ENCODE data around the gene KLHL14. TPM values are rescaled to one million over a fixed set of nuclear protein-coding genes. Genes with fewer than 3 reads are reported as not detected.

Gene KLHL14
- 1 to 10 TPM in 1 of 2 donors, not detected in 1; 1.3 TPM for total RNA-seq

GRCh38 chr18:32772581-32773381, at the start of gene KLHL14:
Gene KLHL14 (minus strand): TSS chr18:32773023. CDS start chr18:32770591, 2,432 bp downstream.
- DNase-seq (ENCODE audit: low spot score), result no peak
- no peaks in the 10 kb centered on the region for H3K9me3 ChIP-seq
- no peak for TF ChIP-seq CTCF (IDR thresholded peaks at IDR 0.05)
- peak within 1 kb of the TSS; percentile 67 for H3K4me3 ChIP-seq
- H3K36me3 ChIP-seq, result no peaks in the 10 kb centered on the region
- H3K4me1 ChIP-seq (ENCODE audit: control insufficient read depth in 1 of 2, low read depth in 2 of 2), result peaks cover 3 to 25% of the 10 kb centered on the region in 2 donors
- no peak for ATAC-seq (ENCODE audit: insufficient number of reproducible peaks, low FRiP score, low read depth)
- no peak within 1 kb of the TSS for H3K27ac ChIP-seq
- H3K27me3 ChIP-seq (replicated peaks; ENCODE audit: insufficient read depth), result no peaks in the 10 kb centered on the region

DNA sequence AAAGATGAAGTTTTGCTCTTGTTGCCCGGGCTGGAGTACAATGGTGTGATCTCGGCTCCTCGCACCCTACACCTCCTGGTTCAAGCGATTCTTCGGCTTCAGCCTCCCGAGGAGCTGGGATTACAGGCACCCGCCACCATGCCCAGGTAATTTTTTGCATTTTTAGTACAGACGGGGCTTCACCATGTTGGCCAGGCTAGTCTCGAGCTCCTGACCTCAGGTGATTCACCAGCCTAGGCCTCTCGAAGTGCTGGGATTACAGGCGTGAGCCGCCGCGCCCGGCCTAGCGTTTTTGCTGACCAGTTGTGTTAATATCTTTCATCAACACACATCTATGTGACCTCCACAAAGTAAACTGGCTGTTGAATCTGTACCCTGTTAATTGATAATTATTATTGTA, 49.4 kb upstream of the KLHL14 start:
- H3K4me1 ChIP-seq (ENCODE audit: control insufficient read depth in 1 of 2, low read depth in 2 of 2), result no peaks in the 10 kb centered on the region
- no peak for DNase-seq (ENCODE audit: low spot score)

DNA sequence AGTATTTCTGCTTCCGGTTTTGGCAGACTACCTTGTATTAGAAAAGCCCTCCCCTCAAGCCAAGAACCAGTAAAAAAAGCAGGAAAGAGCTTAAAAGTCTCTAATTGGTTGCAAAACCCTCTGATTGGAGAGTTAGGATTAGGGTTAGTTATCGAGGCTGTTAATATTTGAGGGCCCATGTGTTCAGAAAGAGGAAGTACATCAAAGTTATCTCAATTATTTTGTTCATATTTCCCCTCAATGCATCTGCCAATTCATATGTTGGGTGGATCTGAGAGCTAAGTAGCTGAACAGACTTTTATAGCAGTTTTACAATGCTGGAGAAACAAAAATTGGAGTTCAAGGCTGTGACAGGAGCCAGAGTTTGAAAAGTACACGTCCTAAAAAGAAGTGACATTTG, 43.1 kb upstream of the KLHL14 start:
- Histone ChIP-seq H3K27ac (no peak overlapping the region), H3K36me3 (no peaks in the 10 kb centered on the region), H3K27me3 (replicated peaks; ENCODE audit: insufficient read depth) (no peaks in the 10 kb centered on the region), H3K4me1 (ENCODE audit: control insufficient read depth in 1 of 2, low read depth in 2 of 2) (no peaks in the 10 kb centered on the region), H3K4me3 (no peak overlapping the region), H3K9me3 (no peaks in the 10 kb centered on the region)
- DNase-seq (ENCODE audit: low spot score) (no peak), ATAC-seq (ENCODE audit: insufficient number of reproducible peaks, low FRiP score, low read depth) (no peak)
- TF ChIP-seq CTCF (IDR thresholded peaks at IDR 0.05), result no peak

More for the DNA sequence above, 49.4 kb upstream of the KLHL14 start:
- Histone ChIP-seq H3K27me3 (replicated peaks; ENCODE audit: insufficient read depth) (no peaks in the 10 kb centered on the region), H3K36me3 (no peaks in the 10 kb centered on the region), H3K27ac (no peak overlapping the region), H3K4me3 (no peak overlapping the region), H3K9me3 (no peaks in the 10 kb centered on the region)
- no peak for TF ChIP-seq CTCF (IDR thresholded peaks at IDR 0.05)
- no peak for ATAC-seq (ENCODE audit: insufficient number of reproducible peaks, low FRiP score, low read depth)

DNA sequence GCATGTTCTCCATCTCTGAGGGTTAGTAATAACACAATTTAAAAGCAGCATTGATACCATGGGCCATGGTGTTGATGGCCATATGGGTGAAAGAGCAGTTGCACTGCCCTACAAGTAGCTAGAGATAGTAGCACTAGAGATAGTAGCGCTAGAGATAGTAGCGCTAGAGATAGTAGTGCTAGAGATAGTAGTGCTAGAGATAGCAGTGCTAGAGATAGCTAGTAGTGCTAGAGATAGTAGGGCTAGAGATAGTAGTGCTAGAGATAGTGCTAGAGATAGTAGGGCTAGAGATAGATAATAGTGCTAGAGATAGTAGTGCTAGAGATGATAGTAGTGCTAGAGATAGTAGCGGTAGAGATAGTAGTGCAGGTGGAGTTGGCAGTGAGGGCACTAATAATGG, 39.5 kb upstream of the KLHL14 start:
- H3K4me1 ChIP-seq (ENCODE audit: control insufficient read depth in 1 of 2, low read depth in 2 of 2), result no peaks in the 10 kb centered on the region
- no peak overlapping the region for H3K4me3 ChIP-seq
- no peak for DNase-seq (ENCODE audit: low spot score)
- H3K27ac ChIP-seq, result no peak overlapping the region
- H3K36me3 ChIP-seq, result no peaks in the 10 kb centered on the region
- no peaks in the 10 kb centered on the region for H3K27me3 ChIP-seq (replicated peaks; ENCODE audit: insufficient read depth)
- no peak for ATAC-seq (ENCODE audit: insufficient number of reproducible peaks, low FRiP score, low read depth)
- TF ChIP-seq CTCF (IDR thresholded peaks at IDR 0.05), result no peak
- no peaks in the 10 kb centered on the region for H3K9me3 ChIP-seq

- no peaks in the 10 kb centered on the region for H3K36me3 ChIP-seq
- ATAC-seq (ENCODE audit: insufficient number of reproducible peaks, low FRiP score, low read depth) (no peak), DNase-seq (ENCODE audit: low spot score) (no peak)
- no peak for TF ChIP-seq CTCF (IDR thresholded peaks at IDR 0.05)
- no peak overlapping the region for H3K27ac ChIP-seq
- no peaks in the 10 kb centered on the region for H3K27me3 ChIP-seq (replicated peaks; ENCODE audit: insufficient read depth)
- no peaks in the 10 kb centered on the region for H3K4me1 ChIP-seq (ENCODE audit: control insufficient read depth in 1 of 2, low read depth in 2 of 2)
- H3K4me3 ChIP-seq, result no peak overlapping the region
- H3K9me3 ChIP-seq, result no peaks in the 10 kb centered on the region
Observed at GRCh38 chr18:32810314-32810713, 37.5 kb upstream of the KLHL14 start.

Data from thoracic aorta (tissue), 2 donors.